C4-2B (cell line): ENCODE data around the gene ZC3H10.

Source experiments
- H3K27ac ChIP-seq: fragments of 450-650 bp; 2 replicates; pipeline ENCODE4 v1.5.1; 2017
- CTCF ChIP-seq: fragments of 450-650 bp; conservative IDR thresholded peaks from 2 replicates; pipeline ENCODE4 v1.5.1; 2017; ENCODE audit warnings: mild to moderate bottlenecking
- ZFX ChIP-seq: fragments of 450-650 bp; IDR thresholded peaks from 2 replicates; pipeline ENCODE4 v1.6.1; 2017

ZC3H10 gene

GRCh38 chr12:56158029-56158925 lies 40.2 kb downstream of the ZC3H10 start, which contains the start of gene MYL6:
TSS of gene MYL6 (plus strand) at chr12:56158359. CDS start at chr12:56158402, 43 bp downstream.
- H3K27ac ChIP-seq = peak within 1 kb of the TSS; percentile 92
- no peak for TF ChIP-seq ZFX
- no peak for TF ChIP-seq CTCF

- TF ChIP-seq CTCF (no peak), ZFX (no peak)
Observed at GRCh38 chr12:56158926-56159461, 40.9 kb downstream of the ZC3H10 start.

GRCh38 chr12:56159482-56160192 lies 41.6 kb downstream of the ZC3H10 start:
- TF ChIP-seq CTCF = no peak
- peak overlapping the region; percentile 92 for H3K27ac ChIP-seq

More at GRCh38 chr12:56158926-56159461, 40.9 kb downstream of the ZC3H10 start:
- peak overlapping the region; percentile 92 for H3K27ac ChIP-seq

GRCh38 chr12:56160193-56160763 lies 42.2 kb downstream of the ZC3H10 start:
- no peak for TF ChIP-seq CTCF
- no peak for TF ChIP-seq ZFX
- no peak overlapping the region for H3K27ac ChIP-seq

GRCh38 chr12:56160894-56161689 lies 43.0 kb downstream of the ZC3H10 start:
- no peak overlapping the region for H3K27ac ChIP-seq
- TF ChIP-seq CTCF (no peak), ZFX (no peak)

- no peak overlapping the region for H3K27ac ChIP-seq
- no peak for TF ChIP-seq CTCF
- TF ChIP-seq ZFX = no peak
Observed at GRCh38 chr12:56161690-56162351, 43.8 kb downstream of the ZC3H10 start.
